ENCODE data around the gene PEDS1. TPM values are rescaled to one million over a fixed set of nuclear protein-coding genes. Genes with fewer than 3 reads are reported as not detected.
A peak's percentile ranks its signal among the peaks of the same experiment; 100 is the strongest.

PEDS1 gene
- total and polyA plus RNA-seq, 2 of the 4 experiments (the other 2 are of a cell fraction) = 24.0 to 59.9 TPM

- no peak for TF ChIP-seq MAFK (IDR thresholded peaks at IDR 0.05; ENCODE audit: low read depth, low read length)
- peak; percentile 44 for TF ChIP-seq RCOR1 (IDR thresholded peaks at IDR 0.05; ENCODE audit: insufficient replicate concordance, low read length)
These were observed 32.8 kb upstream of the PEDS1 start (continued) for GRCh38 chr20:50186151-50186885.

- Histone ChIP-seq H3K9me3 (ENCODE audit: control insufficient read depth, insufficient read depth, low read length) (no peaks in the 10 kb centered on the region), H3K4me3 (ENCODE audit: insufficient read depth, low read depth, low read length) (no peak overlapping the region), H3K56ac (ENCODE audit: extremely low read depth, insufficient read depth, low read length) (no peak overlapping the region), H4K5ac (ENCODE audit: low read depth, low read length) (no peak overlapping the region), H2BK5ac (ENCODE audit: low read depth, low read length, poor library complexity, severe bottlenecking) (no peak overlapping the region), H2BK120ac (ENCODE audit: low read depth, low read length) (no peak overlapping the region), H2BK15ac (ENCODE audit: low read depth, low read length) (no peak overlapping the region), H4K8ac (ENCODE audit: low read depth in 2 of 2, low read length in 2 of 2) (no peak overlapping the region), H3K27ac (ENCODE audit: insufficient read depth, low read length) (no peak overlapping the region), H3K4ac (ENCODE audit: low read depth, low read length) (no peak overlapping the region), H3K18ac (ENCODE audit: low read depth, low read length) (no peak overlapping the region), H2BK20ac (ENCODE audit: low read depth, low read length) (no peak overlapping the region), H2AK5ac (ENCODE audit: low read depth, low read length) (no peak overlapping the region), H3K4me2 (ENCODE audit: low read depth, low read length) (no peak overlapping the region), H3K9me1 (ENCODE audit: insufficient read depth, low read length) (no peaks in the 10 kb centered on the region), H4K20me1 (ENCODE audit: insufficient read depth, low read length) (no peaks in the 10 kb centered on the region), H3K23ac (ENCODE audit: low read depth, low read length) (no peak overlapping the region), H3K4me1 (ENCODE audit: control insufficient read depth, insufficient read depth, low read length) (peaks cover 5% of the 10 kb centered on the region), H3K36me3 (ENCODE audit: control insufficient read depth, insufficient read depth, low read length) (no peaks in the 10 kb centered on the region), H2AFZ (replicated peaks; ENCODE audit: low read length, poor library complexity) (no peak overlapping the region), H2AK9ac (replicated peaks; ENCODE audit: low read depth, low read length, poor library complexity) (no peak overlapping the region), H3K27me3 (ENCODE audit: control insufficient read depth, insufficient read depth, low read length) (no peaks in the 10 kb centered on the region), H3K79me1 (ENCODE audit: low read depth in 1 of 2, low read length in 2 of 2) (no peaks in the 10 kb centered on the region), H3K14ac (replicated peaks; ENCODE audit: low read depth, low read length) (no peak overlapping the region), H3K9ac (ENCODE audit: low read depth, low read length) (no peak overlapping the region), H4K91ac (ENCODE audit: insufficient read depth, low read depth, low read length) (no peak overlapping the region)
- intact Hi-C loops (cut with micrococcal nuclease) (loop anchor here (5.0 kb wide), 1 partner anchor 557 kb away; no protein-coding TSS in a partner anchor), in situ Hi-C loops (cut with MboI; ENCODE audit: low sequenced_read_pairs) (loop anchor here (5.0 to 10.0 kb wide), 4 partner anchors 277 to 599 kb away; no protein-coding TSS in a partner anchor), dilution Hi-C loops (cut with HindIII; ENCODE audit: low sequenced_read_pairs, unreplicated experiment) (no loop called here)
- DNase-seq (no peak), ATAC-seq (ENCODE audit: low read depth) (no peak)
- 100% methylated on average over 3 of the region's 5 CpGs; no CpG with 5 or more reads in 1 of the 2 experiments for WGBS, 2 experiments (ENCODE audit: extremely low coverage in 2 of 2, insufficient read length in 1 of 2)
- TF ChIP-seq RCOR1 (IDR thresholded peaks at IDR 0.05; ENCODE audit: insufficient replicate concordance, low read length) = no peak
- TF ChIP-seq MXI1 (IDR thresholded peaks at IDR 0.05; ENCODE audit: borderline replicate concordance, low read depth, low read length) = no peak
- TF ChIP-seq RFX5 (IDR thresholded peaks at IDR 0.05; ENCODE audit: low read depth, low read length) = no peak
- TF ChIP-seq CHD1 (IDR thresholded peaks at IDR 0.05; ENCODE audit: low read depth, low read length) = no peak
- TF ChIP-seq FOS (IDR thresholded peaks at IDR 0.05; ENCODE audit: low read depth, low read length) = no peak
- no peak for TF ChIP-seq BHLHE40 (IDR thresholded peaks at IDR 0.05; ENCODE audit: low read depth, low read length)
- ChIA-PET CTCF (interaction anchor here (0.6 to 0.8 kb wide), 4 partner anchors 278 to 409 kb away, joined by 3 to 5 read pairs (median 4); no protein-coding TSS in a partner anchor), POLR2A (ENCODE audit: unreplicated experiment) (no interaction called here)
- BruUV-seq (replicated peaks) = no TSS peak
These were observed 31.9 kb upstream of the PEDS1 start for GRCh38 chr20:50185426-50185825.

All from IMR-90 (cell line).